C4-2B (cell line): ENCODE data around the gene TNFSF9.

Experiments
- ZFX ChIP-seq: fragments of 450-650 bp; IDR thresholded peaks from 2 replicates; pipeline ENCODE4 v1.6.1; 2017
- TF ChIP-seq, protein P1 (sequence below): fragments of 450-650 bp; conservative IDR thresholded peaks from 2 replicates; pipeline ENCODE4 v1.5.1; 2017; ENCODE audit warnings: mild to moderate bottlenecking

DNA sequence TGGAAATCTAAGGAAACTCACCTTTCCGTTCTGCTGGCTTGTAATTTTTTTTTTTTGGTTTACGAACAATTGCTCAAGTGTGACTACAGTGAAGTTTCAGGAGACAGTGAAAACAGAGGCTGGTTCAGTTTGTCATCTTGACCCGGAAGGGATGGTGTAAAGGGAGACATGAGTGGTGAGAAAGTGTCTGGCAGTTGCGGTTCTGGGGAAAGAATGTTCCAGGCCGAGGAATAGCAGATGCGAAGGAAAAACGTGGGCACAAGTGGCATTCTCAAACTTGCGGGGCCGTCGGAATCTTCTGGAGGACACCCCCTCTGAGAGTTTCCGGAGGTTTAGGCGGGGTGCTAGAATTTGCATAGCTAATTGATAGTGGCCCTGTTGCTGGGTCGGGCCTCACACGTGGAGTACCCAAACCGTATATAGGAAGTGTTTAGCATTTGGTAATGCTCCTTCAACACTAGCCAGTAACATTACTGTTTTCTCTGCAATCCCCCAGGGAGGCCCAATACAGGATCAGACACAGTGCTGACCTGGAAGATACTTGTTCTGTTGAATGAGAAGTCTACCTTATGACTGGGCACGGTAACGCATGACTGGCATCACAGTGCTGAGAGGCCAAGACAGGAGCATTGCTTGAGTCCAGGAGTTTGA, 2.8 kb upstream of the TNFSF9 start:
- TF ChIP-seq, protein P1, sequence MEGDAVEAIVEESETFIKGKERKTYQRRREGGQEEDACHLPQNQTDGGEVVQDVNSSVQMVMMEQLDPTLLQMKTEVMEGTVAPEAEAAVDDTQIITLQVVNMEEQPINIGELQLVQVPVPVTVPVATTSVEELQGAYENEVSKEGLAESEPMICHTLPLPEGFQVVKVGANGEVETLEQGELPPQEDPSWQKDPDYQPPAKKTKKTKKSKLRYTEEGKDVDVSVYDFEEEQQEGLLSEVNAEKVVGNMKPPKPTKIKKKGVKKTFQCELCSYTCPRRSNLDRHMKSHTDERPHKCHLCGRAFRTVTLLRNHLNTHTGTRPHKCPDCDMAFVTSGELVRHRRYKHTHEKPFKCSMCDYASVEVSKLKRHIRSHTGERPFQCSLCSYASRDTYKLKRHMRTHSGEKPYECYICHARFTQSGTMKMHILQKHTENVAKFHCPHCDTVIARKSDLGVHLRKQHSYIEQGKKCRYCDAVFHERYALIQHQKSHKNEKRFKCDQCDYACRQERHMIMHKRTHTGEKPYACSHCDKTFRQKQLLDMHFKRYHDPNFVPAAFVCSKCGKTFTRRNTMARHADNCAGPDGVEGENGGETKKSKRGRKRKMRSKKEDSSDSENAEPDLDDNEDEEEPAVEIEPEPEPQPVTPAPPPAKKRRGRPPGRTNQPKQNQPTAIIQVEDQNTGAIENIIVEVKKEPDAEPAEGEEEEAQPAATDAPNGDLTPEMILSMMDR = no peak
- no peak for TF ChIP-seq ZFX
